ENCODE measurements around the gene POMT1. TPM values are rescaled to one million over a fixed set of nuclear protein-coding genes. Genes with fewer than 3 reads are reported as not detected.

The POMT1 gene
- total and polyA plus RNA-seq, 2 experiments from 2014 or later, result 20.2 to 32.4 TPM

DNA sequence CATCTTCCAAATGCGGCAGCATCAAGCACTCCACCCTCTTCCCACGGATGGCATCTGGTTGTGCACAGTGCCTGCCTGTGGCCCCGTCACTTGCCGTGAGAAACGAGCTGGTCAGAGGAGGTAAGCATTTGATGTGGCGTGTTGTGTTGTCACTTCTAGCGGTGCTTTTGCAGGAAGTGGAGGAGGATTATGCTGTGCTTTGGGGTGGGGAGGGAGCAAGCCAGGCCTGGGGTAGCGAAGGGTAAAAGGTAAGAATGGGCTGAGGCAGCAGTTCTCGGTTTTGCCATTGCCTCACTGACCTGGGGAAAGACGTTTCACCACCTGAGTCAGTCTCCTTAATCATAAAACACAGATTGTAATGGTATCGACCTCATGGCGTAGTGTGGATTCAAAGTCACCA is 2.3 kb upstream of the POMT1 start (continued):
- TF ChIP-seq, protein P1, sequence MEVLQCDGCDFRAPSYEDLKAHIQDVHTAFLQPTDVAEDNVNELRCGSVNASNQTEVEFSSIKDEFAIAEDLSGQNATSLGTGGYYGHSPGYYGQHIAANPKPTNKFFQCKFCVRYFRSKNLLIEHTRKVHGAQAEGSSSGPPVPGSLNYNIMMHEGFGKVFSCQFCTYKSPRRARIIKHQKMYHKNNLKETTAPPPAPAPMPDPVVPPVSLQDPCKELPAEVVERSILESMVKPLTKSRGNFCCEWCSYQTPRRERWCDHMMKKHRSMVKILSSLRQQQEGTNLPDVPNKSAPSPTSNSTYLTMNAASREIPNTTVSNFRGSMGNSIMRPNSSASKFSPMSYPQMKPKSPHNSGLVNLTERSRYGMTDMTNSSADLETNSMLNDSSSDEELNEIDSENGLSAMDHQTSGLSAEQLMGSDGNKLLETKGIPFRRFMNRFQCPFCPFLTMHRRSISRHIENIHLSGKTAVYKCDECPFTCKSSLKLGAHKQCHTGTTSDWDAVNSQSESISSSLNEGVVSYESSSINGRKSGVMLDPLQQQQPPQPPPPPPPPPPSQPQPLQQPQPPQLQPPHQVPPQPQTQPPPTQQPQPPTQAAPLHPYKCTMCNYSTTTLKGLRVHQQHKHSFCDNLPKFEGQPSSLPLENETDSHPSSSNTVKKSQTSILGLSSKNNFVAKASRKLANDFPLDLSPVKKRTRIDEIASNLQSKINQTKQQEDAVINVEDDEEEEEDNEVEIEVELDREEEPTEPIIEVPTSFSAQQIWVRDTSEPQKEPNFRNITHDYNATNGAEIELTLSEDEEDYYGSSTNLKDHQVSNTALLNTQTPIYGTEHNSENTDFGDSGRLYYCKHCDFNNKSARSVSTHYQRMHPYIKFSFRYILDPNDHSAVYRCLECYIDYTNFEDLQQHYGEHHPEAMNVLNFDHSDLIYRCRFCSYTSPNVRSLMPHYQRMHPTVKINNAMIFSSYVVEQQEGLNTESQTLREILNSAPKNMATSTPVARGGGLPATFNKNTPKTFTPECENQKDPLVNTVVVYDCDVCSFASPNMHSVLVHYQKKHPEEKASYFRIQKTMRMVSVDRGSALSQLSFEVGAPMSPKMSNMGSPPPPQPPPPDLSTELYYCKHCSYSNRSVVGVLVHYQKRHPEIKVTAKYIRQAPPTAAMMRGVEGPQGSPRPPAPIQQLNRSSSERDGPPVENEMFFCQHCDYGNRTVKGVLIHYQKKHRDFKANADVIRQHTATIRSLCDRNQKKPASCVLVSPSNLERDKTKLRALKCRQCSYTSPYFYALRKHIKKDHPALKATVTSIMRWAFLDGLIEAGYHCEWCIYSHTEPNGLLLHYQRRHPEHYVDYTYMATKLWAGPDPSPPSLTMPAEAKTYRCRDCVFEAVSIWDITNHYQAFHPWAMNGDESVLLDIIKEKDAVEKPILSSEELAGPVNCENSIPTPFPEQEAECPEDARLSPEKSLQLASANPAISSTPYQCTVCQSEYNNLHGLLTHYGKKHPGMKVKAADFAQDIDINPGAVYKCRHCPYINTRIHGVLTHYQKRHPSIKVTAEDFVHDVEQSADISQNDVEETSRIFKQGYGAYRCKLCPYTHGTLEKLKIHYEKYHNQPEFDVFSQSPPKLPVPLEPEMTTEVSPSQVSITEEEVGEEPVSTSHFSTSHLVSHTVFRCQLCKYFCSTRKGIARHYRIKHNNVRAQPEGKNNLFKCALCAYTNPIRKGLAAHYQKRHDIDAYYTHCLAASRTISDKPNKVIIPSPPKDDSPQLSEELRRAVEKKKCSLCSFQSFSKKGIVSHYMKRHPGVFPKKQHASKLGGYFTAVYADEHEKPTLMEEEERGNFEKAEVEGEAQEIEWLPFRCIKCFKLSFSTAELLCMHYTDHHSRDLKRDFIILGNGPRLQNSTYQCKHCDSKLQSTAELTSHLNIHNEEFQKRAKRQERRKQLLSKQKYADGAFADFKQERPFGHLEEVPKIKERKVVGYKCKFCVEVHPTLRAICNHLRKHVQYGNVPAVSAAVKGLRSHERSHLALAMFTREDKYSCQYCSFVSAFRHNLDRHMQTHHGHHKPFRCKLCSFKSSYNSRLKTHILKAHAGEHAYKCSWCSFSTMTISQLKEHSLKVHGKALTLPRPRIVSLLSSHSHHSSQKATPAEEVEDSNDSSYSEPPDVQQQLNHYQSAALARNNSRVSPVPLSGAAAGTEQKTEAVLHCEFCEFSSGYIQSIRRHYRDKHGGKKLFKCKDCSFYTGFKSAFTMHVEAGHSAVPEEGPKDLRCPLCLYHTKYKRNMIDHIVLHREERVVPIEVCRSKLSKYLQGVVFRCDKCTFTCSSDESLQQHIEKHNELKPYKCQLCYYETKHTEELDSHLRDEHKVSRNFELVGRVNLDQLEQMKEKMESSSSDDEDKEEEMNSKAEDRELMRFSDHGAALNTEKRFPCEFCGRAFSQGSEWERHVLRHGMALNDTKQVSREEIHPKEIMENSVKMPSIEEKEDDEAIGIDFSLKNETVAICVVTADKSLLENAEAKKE (CRISPR knock-in tag; IDR thresholded peaks at IDR 0.05), result no peak
- TF ChIP-seq, protein P2, sequence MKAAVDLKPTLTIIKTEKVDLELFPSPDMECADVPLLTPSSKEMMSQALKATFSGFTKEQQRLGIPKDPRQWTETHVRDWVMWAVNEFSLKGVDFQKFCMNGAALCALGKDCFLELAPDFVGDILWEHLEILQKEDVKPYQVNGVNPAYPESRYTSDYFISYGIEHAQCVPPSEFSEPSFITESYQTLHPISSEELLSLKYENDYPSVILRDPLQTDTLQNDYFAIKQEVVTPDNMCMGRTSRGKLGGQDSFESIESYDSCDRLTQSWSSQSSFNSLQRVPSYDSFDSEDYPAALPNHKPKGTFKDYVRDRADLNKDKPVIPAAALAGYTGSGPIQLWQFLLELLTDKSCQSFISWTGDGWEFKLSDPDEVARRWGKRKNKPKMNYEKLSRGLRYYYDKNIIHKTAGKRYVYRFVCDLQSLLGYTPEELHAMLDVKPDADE (IDR thresholded peaks at IDR 0.05), result no peak
- no peak for TF ChIP-seq NANOG (IDR thresholded peaks at IDR 0.05; ENCODE audit: borderline replicate concordance)
- TF ChIP-seq, protein P3, sequence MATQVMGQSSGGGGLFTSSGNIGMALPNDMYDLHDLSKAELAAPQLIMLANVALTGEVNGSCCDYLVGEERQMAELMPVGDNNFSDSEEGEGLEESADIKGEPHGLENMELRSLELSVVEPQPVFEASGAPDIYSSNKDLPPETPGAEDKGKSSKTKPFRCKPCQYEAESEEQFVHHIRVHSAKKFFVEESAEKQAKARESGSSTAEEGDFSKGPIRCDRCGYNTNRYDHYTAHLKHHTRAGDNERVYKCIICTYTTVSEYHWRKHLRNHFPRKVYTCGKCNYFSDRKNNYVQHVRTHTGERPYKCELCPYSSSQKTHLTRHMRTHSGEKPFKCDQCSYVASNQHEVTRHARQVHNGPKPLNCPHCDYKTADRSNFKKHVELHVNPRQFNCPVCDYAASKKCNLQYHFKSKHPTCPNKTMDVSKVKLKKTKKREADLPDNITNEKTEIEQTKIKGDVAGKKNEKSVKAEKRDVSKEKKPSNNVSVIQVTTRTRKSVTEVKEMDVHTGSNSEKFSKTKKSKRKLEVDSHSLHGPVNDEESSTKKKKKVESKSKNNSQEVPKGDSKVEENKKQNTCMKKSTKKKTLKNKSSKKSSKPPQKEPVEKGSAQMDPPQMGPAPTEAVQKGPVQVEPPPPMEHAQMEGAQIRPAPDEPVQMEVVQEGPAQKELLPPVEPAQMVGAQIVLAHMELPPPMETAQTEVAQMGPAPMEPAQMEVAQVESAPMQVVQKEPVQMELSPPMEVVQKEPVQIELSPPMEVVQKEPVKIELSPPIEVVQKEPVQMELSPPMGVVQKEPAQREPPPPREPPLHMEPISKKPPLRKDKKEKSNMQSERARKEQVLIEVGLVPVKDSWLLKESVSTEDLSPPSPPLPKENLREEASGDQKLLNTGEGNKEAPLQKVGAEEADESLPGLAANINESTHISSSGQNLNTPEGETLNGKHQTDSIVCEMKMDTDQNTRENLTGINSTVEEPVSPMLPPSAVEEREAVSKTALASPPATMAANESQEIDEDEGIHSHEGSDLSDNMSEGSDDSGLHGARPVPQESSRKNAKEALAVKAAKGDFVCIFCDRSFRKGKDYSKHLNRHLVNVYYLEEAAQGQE (IDR thresholded peaks at IDR 0.05; ENCODE audit: unreplicated experiment), result no peak
- no peak for TF ChIP-seq ZNF331 (CRISPR knock-in tag; IDR thresholded peaks at IDR 0.05; ENCODE audit: low read depth)
- TF ChIP-seq EZH2phosphoT487 (IDR thresholded peaks at IDR 0.05; ENCODE audit: unreplicated experiment), result no peak
- TF ChIP-seq EZH2 (IDR thresholded peaks at IDR 0.05; ENCODE audit: low read depth, unreplicated experiment), result no peak
- TF ChIP-seq, protein P4, sequence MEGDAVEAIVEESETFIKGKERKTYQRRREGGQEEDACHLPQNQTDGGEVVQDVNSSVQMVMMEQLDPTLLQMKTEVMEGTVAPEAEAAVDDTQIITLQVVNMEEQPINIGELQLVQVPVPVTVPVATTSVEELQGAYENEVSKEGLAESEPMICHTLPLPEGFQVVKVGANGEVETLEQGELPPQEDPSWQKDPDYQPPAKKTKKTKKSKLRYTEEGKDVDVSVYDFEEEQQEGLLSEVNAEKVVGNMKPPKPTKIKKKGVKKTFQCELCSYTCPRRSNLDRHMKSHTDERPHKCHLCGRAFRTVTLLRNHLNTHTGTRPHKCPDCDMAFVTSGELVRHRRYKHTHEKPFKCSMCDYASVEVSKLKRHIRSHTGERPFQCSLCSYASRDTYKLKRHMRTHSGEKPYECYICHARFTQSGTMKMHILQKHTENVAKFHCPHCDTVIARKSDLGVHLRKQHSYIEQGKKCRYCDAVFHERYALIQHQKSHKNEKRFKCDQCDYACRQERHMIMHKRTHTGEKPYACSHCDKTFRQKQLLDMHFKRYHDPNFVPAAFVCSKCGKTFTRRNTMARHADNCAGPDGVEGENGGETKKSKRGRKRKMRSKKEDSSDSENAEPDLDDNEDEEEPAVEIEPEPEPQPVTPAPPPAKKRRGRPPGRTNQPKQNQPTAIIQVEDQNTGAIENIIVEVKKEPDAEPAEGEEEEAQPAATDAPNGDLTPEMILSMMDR (conservative IDR thresholded peaks at IDR 0.05; ENCODE audit: low read depth in 2 of 2), result no peak

Measured in GM23338 (cell line).